OCI-LY7 (cell line): ENCODE data around the gene LRRC70. TPM values are rescaled to one million over a fixed set of nuclear protein-coding genes. Genes with fewer than 3 reads are reported as not detected.

ENCODE experiments used
- BruUV-seq: library from RNA; stranded (reverse); fragments of 400-500 nt; replicated peaks from 2 replicates; lab custom pipeline; 2021; lab: Mats Ljungman, UMichigan
- CTCF ChIA-PET: fragments of 300-600 bp; sonication (Branson Sonifier 250); formaldehyde crosslinking; loops from one replicate; lab custom pipeline; 2022; ENCODE audit warnings: antibody characterized with exemption; ENCODE audit not compliant: unreplicated experiment; lab: Charles Lee
- POLR2A ChIA-PET: fragments of 300-600 bp; sonication (Branson Sonifier 250); formaldehyde crosslinking; loops from one replicate; lab custom pipeline; 2022; ENCODE audit warnings: antibody characterized with exemption; lab: Charles Lee
- DNase-seq: peaks from one replicate; pipeline ENCODE4 v3.0.0-alpha.2; 2015; ENCODE audit warnings: low spot score
- H2AFZ ChIP-seq: fragments of 200-600 bp; sonication (generic), shearing (Covaris generic); 2 replicates; pipeline ENCODE4 v1.6.1; 2014; ENCODE audit warnings: mild to moderate bottlenecking, antibody characterized with exemption, low read length, moderate library complexity
- H3K27ac ChIP-seq: fragments of 200-600 bp; sonication (generic); 2 replicates; pipeline ENCODE4 v1.5.1; 2014; ENCODE audit warnings: mixed run types, low read depth, mild to moderate bottlenecking, moderate library complexity, low read length, inconsistent platforms; ENCODE audit not compliant: poor library complexity, severe bottlenecking
- H3K36me3 ChIP-seq: fragments of 200-600 bp; sonication (generic); 2 replicates; pipeline ENCODE4 v1.6.1; 2014; ENCODE audit warnings: mild to moderate bottlenecking, antibody characterized with exemption, low read length, moderate library complexity, mixed read lengths; ENCODE audit not compliant: insufficient read depth
- H3K4me1 ChIP-seq: fragments of 200-600 bp; sonication (generic); 2 replicates; pipeline ENCODE4 v1.5.1; 2014; ENCODE audit warnings: mild to moderate bottlenecking, low read length; ENCODE audit not compliant: insufficient read depth, poor library complexity, severe bottlenecking
- H3K4me2 ChIP-seq: fragments of 200-600 bp; sonication (generic); 2 replicates; pipeline ENCODE4 v1.6.1; 2014; ENCODE audit warnings: mild to moderate bottlenecking, low read length
- H3K4me3 ChIP-seq: fragments of 200-600 bp; sonication (generic); 2 replicates; pipeline ENCODE4 v1.5.1; 2014; ENCODE audit warnings: mild to moderate bottlenecking, low read depth, low read length; ENCODE audit not compliant: poor library complexity, severe bottlenecking
- H3K79me2 ChIP-seq: fragments of 200-600 bp; sonication (generic); 2 replicates; pipeline ENCODE4 v1.6.1; 2016; ENCODE audit warnings: low read depth, mild to moderate bottlenecking, low read length, moderate library complexity, mixed read lengths; ENCODE audit not compliant: insufficient read depth
- H3K9me2 ChIP-seq: fragments of 200-600 bp; sonication (generic); 2 replicates; pipeline ENCODE4 v1.6.1; 2016; ENCODE audit warnings: mild to moderate bottlenecking, low read length, mixed read lengths; ENCODE audit not compliant: insufficient read depth
- H3K9me3 ChIP-seq: fragments of 200-600 bp; sonication (generic); 2 replicates; pipeline ENCODE4 v1.6.1; 2014; ENCODE audit warnings: mild to moderate bottlenecking, mixed run types, low read length, mixed read lengths
- H4K20me1 ChIP-seq: fragments of 200-600 bp; sonication (generic); 2 replicates; pipeline ENCODE4 v1.6.1; 2014; ENCODE audit warnings: mild to moderate bottlenecking, antibody characterized with exemption, low read length, moderate library complexity, mixed read lengths; ENCODE audit not compliant: insufficient read depth
- CTCF ChIP-seq: fragments of 200-600 bp; sonication (generic); conservative IDR thresholded peaks from 2 replicates; pipeline ENCODE4 v1.5.1; 2014; ENCODE audit warnings: mild to moderate bottlenecking, antibody characterized with exemption, low read length, moderate library complexity, mixed read lengths
- EZH2phosphoT487 ChIP-seq: fragments of 200-600 bp; sonication (generic); IDR thresholded peaks from 2 replicates; pipeline ENCODE4 v1.6.1; 2018; ENCODE audit warnings: low read depth, borderline replicate concordance, mild to moderate bottlenecking, mixed run types, antibody characterized with exemption, low read length, moderate library complexity, mixed read lengths
- intact Hi-C: fragments of 100-400 bp; cut with micrococcal nuclease; formaldehyde crosslinking; loops from one replicate; pipeline ENCODE4 v1.10.0; 2022; ENCODE audit not compliant: unreplicated experiment
- total RNA-seq, 2 experiments: library from RNA; depleted of rRNA in 1 of 2; stranded (reverse); fragments of >200 nt in 1 of 2; shearing (Covaris generic) in 1 of 2; gene quantifications; 2 replicates each; pipeline ENCODE4 v1.2.3, GENCODE V29; 2014 to 2022

Gene LRRC70
- total RNA-seq, 2 experiments from 2014 or later, result 1.1 to 1.6 TPM

DNA sequence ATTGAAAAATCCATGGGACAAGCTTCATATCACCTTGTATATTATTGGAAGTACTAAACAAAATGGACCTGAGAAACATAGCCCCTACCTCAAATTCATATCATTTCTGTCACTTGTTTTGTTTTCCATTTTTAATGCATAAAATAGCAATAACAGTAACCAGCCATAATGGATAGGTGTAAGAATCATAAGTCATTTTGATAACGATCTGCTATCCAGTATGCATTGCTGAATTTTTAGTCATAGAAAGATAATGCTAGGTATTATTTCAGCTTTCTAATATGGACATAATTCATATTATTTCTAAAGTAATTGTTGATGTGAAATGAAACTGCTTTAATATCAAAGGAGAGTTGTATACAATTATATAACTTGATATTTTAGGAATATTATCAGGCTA, 1.1 kb upstream of the LRRC70 start:
- no peak for TF ChIP-seq CTCF
- no peak for TF ChIP-seq EZH2phosphoT487
- DNase-seq, result no peak
- intact Hi-C loops, result no loop called here
- Histone ChIP-seq H3K4me3 (no peak overlapping the region), H3K4me1 (peaks cover 10% of the 10 kb centered on the region), H3K27ac (no peak overlapping the region), H3K36me3 (peaks cover 16% of the 10 kb centered on the region), H3K79me2 (no peaks in the 10 kb centered on the region), H3K9me3 (no peaks in the 10 kb centered on the region), H2AFZ (no peak overlapping the region), H3K9me2 (no peaks in the 10 kb centered on the region), H3K4me2 (no peak overlapping the region), H4K20me1 (peaks cover 5% of the 10 kb centered on the region; the same call in 1 of the 2 replicates)
- BruUV-seq, result no TSS peak
- CTCF ChIA-PET, result no interaction called here
- POLR2A ChIA-PET, result interaction anchor here (0.6 to 1.7 kb wide), 4 partner anchors 9 to 308 kb away, joined by 3 to 9 read pairs (median 4); no protein-coding TSS in a partner anchor

DNA sequence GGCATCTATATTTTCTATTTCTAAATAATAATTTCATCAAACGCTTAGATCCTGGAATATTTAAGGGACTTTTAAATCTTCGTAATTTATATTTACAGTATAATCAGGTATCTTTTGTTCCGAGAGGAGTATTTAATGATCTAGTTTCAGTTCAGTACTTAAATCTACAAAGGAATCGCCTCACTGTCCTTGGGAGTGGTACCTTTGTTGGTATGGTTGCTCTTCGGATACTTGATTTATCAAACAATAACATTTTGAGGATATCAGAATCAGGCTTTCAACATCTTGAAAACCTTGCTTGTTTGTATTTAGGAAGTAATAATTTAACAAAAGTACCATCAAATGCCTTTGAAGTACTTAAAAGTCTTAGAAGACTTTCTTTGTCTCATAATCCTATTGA, 1.1 kb downstream of the LRRC70 start:
- Histone ChIP-seq H3K4me3 (no peak overlapping the region), H4K20me1 (0 out of 2 replicates have a peak, but pooled peaks cover under 1% of the 10 kb centered on the region), H3K9me2 (no peaks in the 10 kb centered on the region), H2AFZ (no peak overlapping the region), H3K4me1 (peaks cover 10% of the 10 kb centered on the region), H3K9me3 (no peaks in the 10 kb centered on the region), H3K79me2 (no peaks in the 10 kb centered on the region), H3K27ac (no peak overlapping the region), H3K36me3 (peaks cover 16% of the 10 kb centered on the region), H3K4me2 (no peak overlapping the region)
- intact Hi-C loops, result no loop called here
- BruUV-seq, result no TSS peak
- POLR2A ChIA-PET, result no interaction called here
- CTCF ChIA-PET, result no interaction called here
- TF ChIP-seq CTCF (no peak), EZH2phosphoT487 (no peak)
- DNase-seq, result no peak

DNA sequence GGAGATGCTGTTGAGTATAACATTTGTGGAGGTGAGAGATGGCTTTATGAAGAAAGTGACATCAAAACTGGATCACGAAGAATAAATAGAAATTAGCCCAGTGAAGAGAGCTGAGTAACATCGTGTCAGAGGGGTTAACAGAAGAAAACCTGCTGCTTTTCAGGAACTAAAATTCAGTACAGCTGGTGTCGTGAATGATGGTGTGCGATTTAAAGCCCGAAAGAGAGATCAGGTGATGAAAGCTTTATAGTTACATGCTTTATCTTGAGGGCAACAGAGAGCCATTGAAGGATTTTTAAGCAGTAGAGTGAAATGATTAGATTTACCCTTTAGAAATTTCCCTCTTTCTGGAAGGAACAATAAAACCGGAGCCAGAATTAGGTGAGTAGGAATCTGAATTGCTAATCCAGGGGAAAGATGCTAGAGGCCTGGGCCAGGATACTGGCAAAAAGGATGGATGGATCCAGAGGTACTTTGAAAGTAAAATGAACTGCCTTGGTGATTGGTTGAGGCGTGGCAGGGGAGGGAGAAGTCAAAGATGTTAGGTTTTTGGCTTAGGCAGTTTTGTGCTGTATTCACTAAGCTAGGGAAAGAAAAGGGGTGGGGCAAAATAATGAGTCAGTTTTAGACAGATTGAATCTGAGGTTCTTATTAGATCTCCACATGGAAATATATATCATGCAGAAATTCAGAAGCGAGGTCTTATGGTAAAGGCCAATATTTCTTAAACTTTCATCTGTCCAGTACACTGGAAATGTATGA, 3.4 kb downstream of the LRRC70 start:
- no peak overlapping the region for H3K27ac ChIP-seq
- DNase-seq, result no peak
- H3K4me1 ChIP-seq, result peaks cover 10% of the 10 kb centered on the region
- H3K4me2 ChIP-seq, result no peak overlapping the region
- POLR2A ChIA-PET, result interaction anchor here (1.1 to 4.7 kb wide), 2 partner anchors 8 to 10 kb away, joined by 3 to 40 read pairs; no protein-coding TSS in a partner anchor
- no peaks in the 10 kb centered on the region for H3K79me2 ChIP-seq
- CTCF ChIA-PET, result no interaction called here
- intact Hi-C loops, result no loop called here
- no TSS peak for BruUV-seq
- H4K20me1 ChIP-seq, result no peaks in the 10 kb centered on the region
- H2AFZ ChIP-seq, result no peak overlapping the region
- no peaks in the 10 kb centered on the region for H3K9me2 ChIP-seq
- H3K36me3 ChIP-seq, result peaks cover 19% of the 10 kb centered on the region
- TF ChIP-seq EZH2phosphoT487 (no peak), CTCF (no peak)
- no peaks in the 10 kb centered on the region for H3K9me3 ChIP-seq
- no peak overlapping the region for H3K4me3 ChIP-seq
